Endothelial cell of umbilical vein (primary cell): ENCODE results near the gene TMPRSS12. TPM values are rescaled to one million over a fixed set of nuclear protein-coding genes. Genes with fewer than 3 reads are reported as not detected.

Source experiments
- BruUV-seq: library from RNA; stranded (reverse); fragments of 400-500 nt; replicated peaks from 2 replicates; lab custom pipeline; 2021; lab: Mats Ljungman, UMichigan
- CTCF ChIA-PET: fragments of 300-600, 350-600 bp; sonication (Branson Sonifier 250); formaldehyde crosslinking; loops from one replicate; lab custom pipeline; 2021; ENCODE audit warnings: antibody characterized with exemption, inconsistent platforms; lab: Charles Lee
- POLR2A ChIA-PET: fragments of 300-600, 350-600 bp; sonication (Branson Sonifier 250); formaldehyde crosslinking; loops from one replicate; lab custom pipeline; 2021; ENCODE audit warnings: antibody characterized with exemption, inconsistent platforms; lab: Charles Lee
- DNase-seq: peaks from one replicate; pipeline ENCODE4 v3.0.0-alpha.2; 2011; ENCODE audit warnings: low read depth, low spot score
- FAIRE-seq: peaks from 2 replicates; lab custom pipeline; 2011; peaks lifted over from hg19 to GRCh38; lab: Jason Lieb, UNC
- H2AFZ ChIP-seq: 2 replicates; pipeline ENCODE4 v1.6.0; 2012; ENCODE audit warnings: low read depth, low read length, control low read depth, inconsistent platforms
- H3K27ac ChIP-seq: 2 replicates; pipeline ENCODE4 v1.5.1; 2011; ENCODE audit warnings: low read depth, mild to moderate bottlenecking, control low read depth, low read length, moderate library complexity; ENCODE audit not compliant: insufficient read depth
- H3K27me3 ChIP-seq, 2 experiments: 2 replicates each; pipeline versions ENCODE4 v1.6.0 to v1.6.1; 2011; ENCODE audit warnings: low read length in 2 of 2, mixed read lengths in 1 of 2; ENCODE audit not compliant: control insufficient read depth in 2 of 2, insufficient read depth in 2 of 2
- H3K36me3 ChIP-seq, 2 experiments: 2 replicates in 1 of 2; 3 replicates in 1 of 2; pipeline ENCODE4 v1.5.1; 2011; ENCODE audit warnings: low read length in 2 of 2, mild to moderate bottlenecking in 1 of 2, moderate library complexity in 1 of 2; ENCODE audit not compliant: control insufficient read depth in 2 of 2, insufficient read depth in 2 of 2; ENCODE audit errors: extremely low read depth in 1 of 2
- H3K4me1 ChIP-seq: 3 replicates; pipeline ENCODE4 v1.5.1; 2011; ENCODE audit warnings: mild to moderate bottlenecking, low read length; ENCODE audit not compliant: control insufficient read depth, insufficient read depth; ENCODE audit errors: extremely low read depth
- H3K4me2 ChIP-seq: 2 replicates; pipeline ENCODE4 v1.6.1; 2011; ENCODE audit warnings: low read length, control low read depth, mixed read lengths; ENCODE audit not compliant: insufficient read depth
- H3K4me3 ChIP-seq, 3 experiments: fragments of 200-600 bp in 1 of 3; sonication (generic), shearing (Covaris generic) in 1 of 3; replicated peaks in 1 of 3; 2 replicates each; pipeline ENCODE4 v1.5.1; 2011 to 2016; ENCODE audit warnings: control low read depth in 3 of 3, low read length in 3 of 3, mild to moderate bottlenecking in 2 of 3, inconsistent platforms in 1 of 3, low read depth in 1 of 3, moderate library complexity in 1 of 3; ENCODE audit not compliant: insufficient read depth in 1 of 3
- H3K79me2 ChIP-seq: 2 replicates; pipeline ENCODE4 v1.6.0; 2012; ENCODE audit warnings: low read length, inconsistent platforms; ENCODE audit not compliant: control insufficient read depth, insufficient read depth
- H3K9ac ChIP-seq: replicated peaks from 2 replicates; pipeline ENCODE3; 2011; ENCODE audit warnings: low read length, control low read depth; ENCODE audit not compliant: insufficient read depth; ENCODE audit errors: extremely low read depth
- H3K9me1 ChIP-seq: replicated peaks from 3 replicates; pipeline ENCODE4 v1.6.0; 2011; ENCODE audit warnings: mild to moderate bottlenecking, low read length; ENCODE audit not compliant: control insufficient read depth, insufficient read depth; ENCODE audit errors: extremely low read depth
- H3K9me3 ChIP-seq: replicated peaks from 2 replicates; pipeline ENCODE4 v1.5.1; 2012; ENCODE audit warnings: low read length, inconsistent platforms; ENCODE audit not compliant: control insufficient read depth, insufficient read depth
- H4K20me1 ChIP-seq: replicated peaks from 2 replicates; pipeline ENCODE3; 2011; ENCODE audit warnings: mild to moderate bottlenecking, low read length; ENCODE audit not compliant: control insufficient read depth, insufficient read depth; ENCODE audit errors: extremely low read depth
- EZH2 ChIP-seq: IDR thresholded peaks from 2 replicates; pipeline ENCODE4 v1.6.1; 2012; ENCODE audit warnings: borderline replicate concordance, low read depth, mild to moderate bottlenecking, moderate library complexity, low read length, inconsistent platforms; ENCODE audit not compliant: severe bottlenecking
- FOS ChIP-seq: IDR thresholded peaks from 2 replicates; pipeline ENCODE4 v1.6.1; 2011; ENCODE audit warnings: mild to moderate bottlenecking, low read length, moderate library complexity, borderline replicate concordance; ENCODE audit not compliant: insufficient read depth
- GATA2 ChIP-seq: IDR thresholded peaks from 2 replicates; pipeline ENCODE4 v1.7.0; 2011; ENCODE audit warnings: low read depth, mild to moderate bottlenecking, moderate library complexity, mixed read lengths, low read length; ENCODE audit not compliant: insufficient read length, insufficient read depth
- JUN ChIP-seq: IDR thresholded peaks from 2 replicates; pipeline ENCODE4 v1.6.1; 2011; ENCODE audit warnings: borderline replicate concordance, low read depth; ENCODE audit not compliant: insufficient read length, insufficient read depth
- MAX ChIP-seq: IDR thresholded peaks from 2 replicates; pipeline ENCODE4 v1.6.1; 2011; ENCODE audit not compliant: insufficient read depth, insufficient read length
- MYC ChIP-seq: IDR thresholded peaks from one replicate; pipeline ENCODE4 v1.6.1; 2011; ENCODE audit warnings: mild to moderate bottlenecking, low read depth, low read length
- POLR2A ChIP-seq: IDR thresholded peaks from 2 replicates; pipeline ENCODE4 v1.6.1; 2012; ENCODE audit warnings: low read depth, mild to moderate bottlenecking, control low read depth, low read length
- POLR2AphosphoS5 ChIP-seq: IDR thresholded peaks from 2 replicates; pipeline ENCODE4 v1.6.1; 2012; ENCODE audit warnings: low read depth, mild to moderate bottlenecking, control low read depth, low read length, moderate library complexity; ENCODE audit not compliant: insufficient read depth
- dilution Hi-C: fragments of 300-500 bp; cut with MboI; formaldehyde crosslinking; loops from one replicate; pipeline ENCODE4 v1.15.0; 2019; ENCODE audit warnings: low sequenced_read_pairs; ENCODE audit not compliant: extremely low pct_ligation_motif_present
- intact Hi-C: fragments of 100-400 bp; cut with micrococcal nuclease; formaldehyde crosslinking; loops from one replicate; pipeline ENCODE4 v1.10.0; 2022
- polyA plus RNA-seq, 4 experiments: library from polyadenylated mRNA; depleted of rRNA in 3 of 4; stranded (reverse) in 3 of 4; unstranded in 1 of 4; fragments of >200 nt; gene quantifications; 2 replicates each; pipeline versions ENCODE4 v1.2.1 to v1.2.3, GENCODE V29; 2011 to 2012; ENCODE audit warnings: missing spikeins in 1 of 4
- total RNA-seq: library from RNA; stranded (reverse); gene quantifications from 2 replicates; pipeline ENCODE4 v1.2.3, GENCODE V29; 2021
- TF ChIP-seq, protein P1 (sequence below), 2 donors: IDR thresholded peaks; 1 replicate in 1 of 2; 2 replicates in 1 of 2; pipeline ENCODE4 v1.5.1; 2011; ENCODE audit warnings: low read length in 2 of 2, mild to moderate bottlenecking in 2 of 2, moderate library complexity in 2 of 2, control low read depth in 1 of 2, inconsistent platforms in 1 of 2, low read depth in 1 of 2; ENCODE audit not compliant: insufficient read depth in 1 of 2; ENCODE audit errors: extremely low read depth in 1 of 2

Gene TMPRSS12
- total and polyA plus RNA-seq, 2 donors (not counting 3 experiments of a cell fraction or from before 2014, with no cell fraction given): not detected

DNA sequence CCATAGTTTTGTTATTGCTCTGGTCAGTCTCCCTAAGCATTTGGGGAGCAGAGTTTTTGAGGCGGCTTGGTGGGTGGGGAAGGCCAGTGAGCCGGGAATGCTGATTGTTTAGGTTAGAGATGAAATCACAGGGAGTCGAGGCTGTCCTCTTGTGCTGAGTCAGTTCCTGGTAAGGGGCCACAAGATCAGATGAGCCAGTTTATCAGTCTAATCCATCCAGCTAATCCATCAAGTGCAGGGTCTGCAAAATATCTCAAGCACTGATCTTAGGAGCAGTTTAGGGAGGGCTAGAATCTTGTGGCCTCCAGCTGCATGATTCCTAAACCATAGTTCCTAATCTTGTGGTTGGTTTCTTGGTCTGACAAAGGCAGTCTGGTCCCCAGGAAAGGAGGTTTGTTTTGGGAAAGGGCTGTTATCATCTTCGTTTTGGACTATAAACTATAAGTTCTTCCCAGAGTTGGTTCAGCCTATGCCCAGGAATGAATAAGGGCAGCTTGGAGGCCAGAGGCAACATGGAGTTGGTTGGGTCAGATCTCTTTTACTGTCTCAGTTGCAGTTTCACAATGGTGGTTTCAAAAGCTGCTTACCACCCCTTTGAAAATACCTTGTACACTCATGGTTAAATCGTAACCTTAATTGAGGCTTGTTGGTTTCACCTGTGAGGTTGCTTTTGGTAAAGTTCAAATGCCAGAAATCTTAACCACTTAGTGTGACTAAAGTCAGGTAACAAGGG lies 76.0 kb downstream of the TMPRSS12 start:
- no peaks in the 10 kb centered on the region for H3K9me1 ChIP-seq
- H3K9ac ChIP-seq: no peak overlapping the region
- H3K79me2 ChIP-seq: no peaks in the 10 kb centered on the region
- DNase-seq (no peak), FAIRE-seq (no peak)
- intact Hi-C loops (no loop called here), dilution Hi-C loops (no loop called here)
- TF ChIP-seq MAX: no peak
- TF ChIP-seq MYC: no peak
- TF ChIP-seq EZH2: no peak
- TF ChIP-seq POLR2A: no peak
- TF ChIP-seq POLR2AphosphoS5: no peak
- TF ChIP-seq JUN: no peak
- TF ChIP-seq GATA2: no peak
- TF ChIP-seq, protein P1, sequence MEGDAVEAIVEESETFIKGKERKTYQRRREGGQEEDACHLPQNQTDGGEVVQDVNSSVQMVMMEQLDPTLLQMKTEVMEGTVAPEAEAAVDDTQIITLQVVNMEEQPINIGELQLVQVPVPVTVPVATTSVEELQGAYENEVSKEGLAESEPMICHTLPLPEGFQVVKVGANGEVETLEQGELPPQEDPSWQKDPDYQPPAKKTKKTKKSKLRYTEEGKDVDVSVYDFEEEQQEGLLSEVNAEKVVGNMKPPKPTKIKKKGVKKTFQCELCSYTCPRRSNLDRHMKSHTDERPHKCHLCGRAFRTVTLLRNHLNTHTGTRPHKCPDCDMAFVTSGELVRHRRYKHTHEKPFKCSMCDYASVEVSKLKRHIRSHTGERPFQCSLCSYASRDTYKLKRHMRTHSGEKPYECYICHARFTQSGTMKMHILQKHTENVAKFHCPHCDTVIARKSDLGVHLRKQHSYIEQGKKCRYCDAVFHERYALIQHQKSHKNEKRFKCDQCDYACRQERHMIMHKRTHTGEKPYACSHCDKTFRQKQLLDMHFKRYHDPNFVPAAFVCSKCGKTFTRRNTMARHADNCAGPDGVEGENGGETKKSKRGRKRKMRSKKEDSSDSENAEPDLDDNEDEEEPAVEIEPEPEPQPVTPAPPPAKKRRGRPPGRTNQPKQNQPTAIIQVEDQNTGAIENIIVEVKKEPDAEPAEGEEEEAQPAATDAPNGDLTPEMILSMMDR (IDR thresholded peaks at IDR 0.05; ENCODE audit: extremely low read depth in 1 of 2, insufficient read depth in 1 of 2, low read depth in 1 of 2, low read length in 2 of 2): no peak
- no peak for TF ChIP-seq FOS
- no TSS peak for BruUV-seq
- no peak overlapping the region for H3K4me2 ChIP-seq
- H3K9me3 ChIP-seq: no peaks in the 10 kb centered on the region
- CTCF ChIA-PET: no interaction called here
- no peak overlapping the region for H2AFZ ChIP-seq
- H3K36me3 ChIP-seq: no peaks in the 10 kb centered on the region
- no peaks in the 10 kb centered on the region for H4K20me1 ChIP-seq
- H3K4me1 ChIP-seq: peaks cover 6% of the 10 kb centered on the region
- POLR2A ChIA-PET: no interaction called here
- no peak overlapping the region for H3K27ac ChIP-seq
- H3K4me3 ChIP-seq: no peak overlapping the region
- no peaks in the 10 kb centered on the region for H3K27me3 ChIP-seq
